Sigmoid colon (tissue), 7 donors: Measurements from ENCODE around the gene RING1. TPM values are rescaled to one million over a fixed set of nuclear protein-coding genes. Genes with fewer than 3 reads are reported as not detected.

ENCODE experiments used
- DNase-seq: peaks from one replicate; pipeline ENCODE4 v3.0.0-alpha.2; 2019
- H3K27ac ChIP-seq, 4 donors: fragments of 200-600 bp; sonication (generic); one replicate each; pipeline ENCODE4 v1.5.1; 2016 to 2019; ENCODE audit warnings: mild to moderate bottlenecking in 1 of 4
- H3K27me3 ChIP-seq, 3 donors: fragments of 200-600 bp; sonication (generic); one replicate each; pipeline ENCODE4 v1.5.1; 2019; ENCODE audit warnings: mild to moderate bottlenecking in 1 of 3
- H3K36me3 ChIP-seq, 4 donors: fragments of 200-600 bp; sonication (generic); one replicate each; pipeline ENCODE4 v1.5.1; 2016 to 2019
- H3K4me1 ChIP-seq, 4 donors: fragments of 200-600 bp; sonication (generic); one replicate each; pipeline ENCODE4 v1.5.1; 2017 to 2019
- H3K4me3 ChIP-seq, 4 donors: fragments of 200-600 bp; sonication (generic); one replicate each; pipeline ENCODE4 v1.5.1; 2017 to 2019; ENCODE audit warnings: mild to moderate bottlenecking in 2 of 4, moderate library complexity in 1 of 4
- H3K9me3 ChIP-seq, 4 donors: fragments of 200-600 bp in 3 of 4; sonication (generic) in 3 of 4; one replicate each; pipeline versions ENCODE4 v1.5.1 to v1.6.1; 2013 to 2019
- EP300 ChIP-seq, 4 donors: sonication (generic); formaldehyde crosslinking; IDR thresholded peaks; one replicate each; pipeline ENCODE4 v1.6.1; 2017; ENCODE audit warnings: antibody characterized with exemption in 4 of 4
- POLR2A ChIP-seq, 2 donors: fragments of 450-650 bp; IDR thresholded peaks; one replicate each; pipeline ENCODE4 v1.6.1; 2016; ENCODE audit warnings: antibody characterized with exemption in 2 of 2, mild to moderate bottlenecking in 2 of 2, moderate library complexity in 2 of 2
- POLR2AphosphoS5 ChIP-seq, 4 donors: sonication (generic); formaldehyde crosslinking; IDR thresholded peaks; one replicate each; pipeline ENCODE4 v1.6.1; 2017; ENCODE audit warnings: antibody characterized with exemption in 4 of 4
- WGBS, 2 donors: extraction: QIAGEN DNeasy Blood & Tissue Kit; methylation state at CpG; one replicate each; pipeline ENCODE4 v1.1.7; 2013; 5-methylcytosine and 5-hydroxymethylcytosine counted together
- intact Hi-C: fragments of 100-400 bp; cut with DNase I; formaldehyde crosslinking; loops from one replicate; pipeline ENCODE4 v1.15.1; 2023
- polyA plus RNA-seq, 3 donors: library from polyadenylated mRNA; stranded (reverse); fragments of 200-250 nt; gene quantifications; one replicate each; pipeline ENCODE4 v1.2.3, GENCODE V29; 2013
- total RNA-seq, 4 donors: library from RNA; depleted of rRNA; stranded (reverse); fragments of >200 nt; gene quantifications; one replicate each; pipeline ENCODE4 v1.1.0, GENCODE V29; 2016
- TF ChIP-seq, protein P1 (sequence below), 4 experiments: fragments of 450-650 bp in 3 of 4; fragments of 200-600 bp in 1 of 4; IDR thresholded peaks; one replicate each; pipeline ENCODE4 v1.5.1; 2016 to 2019; ENCODE audit warnings: antibody characterized with exemption in 4 of 4, mild to moderate bottlenecking in 3 of 4, moderate library complexity in 2 of 4
- donor health status: healthy with polysubstance abuse.
- donor health status: Bipolar disorder and iron deficiency.
- donor health status: healthy.

Gene RING1
- total and polyA plus RNA-seq, 7 donors, result 13.2 to 36.0 (median 18.1) TPM

GRCh38 chr6:33203443-33204164 is 4.7 kb upstream of the RING1 start:
- H3K4me3 ChIP-seq, result no peak overlapping the region
- intact Hi-C loops, result loop anchor here (5.0 to 10.0 kb wide), 5 partner anchors 69 to 1009 kb away; partner anchors contain the start of genes BRD2, GPSM3, PBX2 and RPS18
- TF ChIP-seq POLR2A (IDR thresholded peaks at IDR 0.05) (no peak), EP300 (IDR thresholded peaks at IDR 0.05) (no peak), POLR2AphosphoS5 (IDR thresholded peaks at IDR 0.05) (no peak)
- TF ChIP-seq, protein P1, sequence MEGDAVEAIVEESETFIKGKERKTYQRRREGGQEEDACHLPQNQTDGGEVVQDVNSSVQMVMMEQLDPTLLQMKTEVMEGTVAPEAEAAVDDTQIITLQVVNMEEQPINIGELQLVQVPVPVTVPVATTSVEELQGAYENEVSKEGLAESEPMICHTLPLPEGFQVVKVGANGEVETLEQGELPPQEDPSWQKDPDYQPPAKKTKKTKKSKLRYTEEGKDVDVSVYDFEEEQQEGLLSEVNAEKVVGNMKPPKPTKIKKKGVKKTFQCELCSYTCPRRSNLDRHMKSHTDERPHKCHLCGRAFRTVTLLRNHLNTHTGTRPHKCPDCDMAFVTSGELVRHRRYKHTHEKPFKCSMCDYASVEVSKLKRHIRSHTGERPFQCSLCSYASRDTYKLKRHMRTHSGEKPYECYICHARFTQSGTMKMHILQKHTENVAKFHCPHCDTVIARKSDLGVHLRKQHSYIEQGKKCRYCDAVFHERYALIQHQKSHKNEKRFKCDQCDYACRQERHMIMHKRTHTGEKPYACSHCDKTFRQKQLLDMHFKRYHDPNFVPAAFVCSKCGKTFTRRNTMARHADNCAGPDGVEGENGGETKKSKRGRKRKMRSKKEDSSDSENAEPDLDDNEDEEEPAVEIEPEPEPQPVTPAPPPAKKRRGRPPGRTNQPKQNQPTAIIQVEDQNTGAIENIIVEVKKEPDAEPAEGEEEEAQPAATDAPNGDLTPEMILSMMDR (IDR thresholded peaks at IDR 0.05), result no peak
- 86 to 93% methylated on average over 7 of the region's 7 CpGs for whole genome bisulfite sequencing, 2 donors
- peaks cover 0 to 65% (median 51%) of the 10 kb centered on the region in 4 donors for H3K4me1 ChIP-seq
- no peaks in the 10 kb centered on the region for H3K27me3 ChIP-seq
- H3K27ac ChIP-seq, result peak overlapping the region in 2 of 4 donors; percentile 76
- H3K9me3 ChIP-seq, result no peaks in the 10 kb centered on the region
- H3K36me3 ChIP-seq, result peaks cover 9 to 22% (median 14%) of the 10 kb centered on the region in 4 donors
- DNase-seq, result no peak

DNA sequence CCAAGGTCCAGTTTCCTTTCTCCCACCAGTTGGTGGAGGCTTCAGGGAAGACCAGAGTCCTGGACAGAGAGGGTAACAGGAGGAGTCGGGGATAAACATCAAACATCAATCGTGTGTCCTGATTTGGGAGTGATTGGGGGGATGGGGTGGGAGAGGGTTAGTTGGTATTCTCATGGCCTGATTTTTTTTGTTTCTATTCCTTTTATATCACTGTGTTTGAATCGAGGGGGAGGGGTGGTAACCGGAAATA is 4.2 kb upstream of the RING1 start:
- H3K9me3 ChIP-seq, result no peaks in the 10 kb centered on the region
- TF ChIP-seq EP300 (IDR thresholded peaks at IDR 0.05) (no peak), POLR2AphosphoS5 (IDR thresholded peaks at IDR 0.05) (no peak), POLR2A (IDR thresholded peaks at IDR 0.05) (no peak)
- TF ChIP-seq, protein P1 (IDR thresholded peaks at IDR 0.05), result no peak
- intact Hi-C loops, result loop anchor here (5.0 to 10.0 kb wide), 5 partner anchors 68 to 1009 kb away; partner anchors contain the start of genes BRD2, GPSM3, PBX2 and RPS18
- peaks cover 9 to 22% (median 14%) of the 10 kb centered on the region in 4 donors for H3K36me3 ChIP-seq
- no peaks in the 10 kb centered on the region for H3K27me3 ChIP-seq
- H3K4me1 ChIP-seq, result peaks cover 0 to 65% (median 49%) of the 10 kb centered on the region in 4 donors
- 0 to 2% methylated on average over 4 of the region's 4 CpGs for WGBS, 2 donors
- H3K4me3 ChIP-seq, result peak overlapping the region; percentile 43 to 68 (median 64)
- H3K27ac ChIP-seq, result peak overlapping the region in 3 of 4 donors; percentile 71 to 76 (median 76)
- no peak for DNase-seq

DNA sequence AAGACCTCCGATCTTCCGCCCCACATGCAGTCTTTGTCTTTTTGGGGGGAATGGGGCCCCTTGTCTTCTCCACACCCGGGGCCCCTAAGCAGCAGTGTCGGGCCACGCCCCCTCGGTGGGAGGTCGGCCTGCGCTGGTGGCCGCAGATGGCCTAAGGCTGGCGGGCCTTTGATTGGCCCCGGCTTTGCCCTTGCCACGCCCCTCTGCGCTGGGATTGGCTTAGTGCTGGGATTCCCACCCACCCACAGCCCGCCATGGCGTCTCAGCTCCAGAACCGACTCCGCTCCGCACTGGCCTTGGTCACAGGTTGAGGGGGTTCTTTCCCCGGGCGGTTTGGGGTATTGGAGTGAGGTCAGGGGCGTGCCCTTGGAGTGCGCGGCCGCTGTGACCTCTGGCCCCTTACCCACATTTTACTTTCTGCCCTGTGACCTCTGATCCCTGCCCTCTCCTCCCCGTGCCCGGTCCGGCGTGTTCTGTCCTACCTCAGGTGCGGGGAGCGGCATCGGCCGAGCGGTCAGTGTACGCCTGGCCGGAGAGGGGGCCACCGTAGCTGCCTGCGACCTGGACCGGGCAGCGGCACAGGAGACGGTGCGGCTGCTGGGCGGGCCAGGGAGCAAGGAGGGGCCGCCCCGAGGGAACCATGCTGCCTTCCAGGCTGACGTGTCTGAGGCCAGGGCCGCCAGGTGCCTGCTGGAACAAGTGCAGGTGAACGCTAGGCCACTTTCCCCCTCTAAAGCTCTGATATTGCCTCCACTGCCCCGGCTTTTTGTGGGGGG is 3.7 kb upstream of the RING1 start, which contains the start of gene HSD17B8:
HSD17B8 (plus strand) TSS at position 241 of the 776 bp plus-strand sequence; CDS start at position 255, 14 bp downstream.
- H3K9me3 ChIP-seq, result no peaks in the 10 kb centered on the region
- peaks cover 0 to 64% (median 46%) of the 10 kb centered on the region in 4 donors for H3K4me1 ChIP-seq
- H3K4me3 ChIP-seq, result peak within 1 kb of the TSS; percentile 43 to 68 (median 64)
- peak within 1 kb of the TSS; percentile 55 to 76 (median 74) for H3K27ac ChIP-seq
- intact Hi-C loops, result loop anchor here (5.0 to 10.0 kb wide), 6 partner anchors 68 to 1010 kb away; partner anchors contain the start of genes BRD2, GPSM3, PBX2 and PSMB9
- 0 to 1% methylated on average over 48 of the region's 48 CpGs for WGBS, 2 donors
- TF ChIP-seq POLR2A (IDR thresholded peaks at IDR 0.05), result peak in 1 of 2 donors; percentile 45
- TF ChIP-seq, protein P1 (IDR thresholded peaks at IDR 0.05), result no peak
- TF ChIP-seq EP300 (IDR thresholded peaks at IDR 0.05), result no peak
- TF ChIP-seq POLR2AphosphoS5 (IDR thresholded peaks at IDR 0.05), result peak in 3 of 4 donors; percentile 43 to 64 (median 61)
- no peaks in the 10 kb centered on the region for H3K27me3 ChIP-seq
- peaks cover 9 to 26% (median 14%) of the 10 kb centered on the region in 4 donors for H3K36me3 ChIP-seq
- peak; percentile 97 for DNase-seq

- Histone ChIP-seq H3K4me1 (peaks cover 0 to 62% (median 45%) of the 10 kb centered on the region in 4 donors), H3K27ac (peak overlapping the region in 2 of 4 donors; percentile 71 to 76), H3K27me3 (no peaks in the 10 kb centered on the region), H3K4me3 (peak overlapping the region; percentile 43 to 68 (median 64)), H3K36me3 (peaks cover 10 to 34% (median 19%) of the 10 kb centered on the region in 4 donors), H3K9me3 (no peaks in the 10 kb centered on the region)
- WGBS, 2 donors, result 45 to 46% methylated on average over 17 of the region's 17 CpGs
- DNase-seq, result peak; percentile 58
- intact Hi-C loops, result loop anchor here (5.0 to 10.0 kb wide), 3 partner anchors 219 to 1011 kb away; partner anchors contain the start of genes GPSM3, PBX2, PSMB9 and SYNGAP1
- TF ChIP-seq POLR2AphosphoS5 (IDR thresholded peaks at IDR 0.05) (no peak), EP300 (IDR thresholded peaks at IDR 0.05) (no peak), POLR2A (IDR thresholded peaks at IDR 0.05) (no peak)
- TF ChIP-seq, protein P1 (IDR thresholded peaks at IDR 0.05), result no peak
Measured at GRCh38 chr6:33205191-33206026, 2.9 kb upstream of the RING1 start.
